CD8-positive, alpha-beta memory T cell (primary cell): ENCODE results near the gene BTN3A1. TPM values are rescaled to one million over a fixed set of nuclear protein-coding genes. Genes with fewer than 3 reads are reported as not detected.
"Not testable (repeated sequence)": the region's sequence is repeated elsewhere in the genome, so short reads cannot be mapped to it uniquely, and the experiment has no call there.

ENCODE experiments used
- CTCF ChIA-PET: fragments of 350-600 bp; sonication (Branson Sonifier 250); formaldehyde crosslinking; loops from one replicate; lab custom pipeline; 2021; ENCODE audit warnings: antibody characterized with exemption; lab: Charles Lee
- POLR2A ChIA-PET: fragments of 350-600 bp; sonication (Branson Sonifier 250); formaldehyde crosslinking; loops from one replicate; lab custom pipeline; 2021; ENCODE audit warnings: antibody characterized with exemption; lab: Charles Lee
- DNase-seq, 5 donors: peaks; one replicate each; pipeline versions ENCODE4 v3.0.0 to v3.0.0-alpha.2; 2020 to 2022; ENCODE audit warnings: mixed read lengths in 1 of 5
- H3K27ac ChIP-seq: one replicate; pipeline ENCODE4 v1.7.0; 2013; ENCODE audit warnings: low read depth, mild to moderate bottlenecking, low read length, moderate library complexity
- H3K27me3 ChIP-seq: 2 replicates; pipeline ENCODE4 v1.7.0; 2013; ENCODE audit warnings: low read length, mild to moderate bottlenecking; ENCODE audit not compliant: insufficient read depth, poor library complexity, severe bottlenecking
- H3K36me3 ChIP-seq: 2 replicates; pipeline ENCODE4 v1.7.0; 2013; ENCODE audit warnings: mild to moderate bottlenecking, low read length, moderate library complexity; ENCODE audit not compliant: insufficient read depth
- H3K4me1 ChIP-seq: 2 replicates; pipeline ENCODE4 v1.7.0; 2013; ENCODE audit warnings: mild to moderate bottlenecking, low read length, moderate library complexity; ENCODE audit not compliant: insufficient read depth
- H3K4me3 ChIP-seq: 2 replicates; pipeline ENCODE4 v1.7.0; 2013; ENCODE audit warnings: mild to moderate bottlenecking, low read length
- H3K9me3 ChIP-seq: 2 replicates; pipeline ENCODE4 v1.7.0; 2013; ENCODE audit warnings: mild to moderate bottlenecking, low read length
- H3K27ac Mint-ChIP-seq, 8 donors: one replicate each; pipeline ENCODE4 v1.8.0; 2020 to 2021; ENCODE audit warnings: mixed read lengths in 8 of 8, mild to moderate bottlenecking in 6 of 8, inconsistent platforms in 3 of 8, moderate library complexity in 3 of 8
- H3K27me3 Mint-ChIP-seq, 2 donors: one replicate each; pipeline ENCODE4 v1.8.0; 2020 to 2021; ENCODE audit warnings: mixed read lengths in 2 of 2, mild to moderate bottlenecking in 1 of 2, moderate library complexity in 1 of 2
- H3K36me3 Mint-ChIP-seq, 3 donors: one replicate each; pipeline ENCODE4 v1.8.0; 2020 to 2021; ENCODE audit warnings: mixed read lengths in 3 of 3, inconsistent platforms in 1 of 3, mild to moderate bottlenecking in 1 of 3
- H3K4me1 Mint-ChIP-seq, 3 donors: one replicate each; pipeline ENCODE4 v1.8.0; 2020 to 2021; ENCODE audit warnings: mixed read lengths in 3 of 3, inconsistent platforms in 1 of 3, mild to moderate bottlenecking in 1 of 3
- H3K4me3 Mint-ChIP-seq, 7 donors: one replicate each; pipeline ENCODE4 v1.8.0; 2020 to 2021; ENCODE audit warnings: mixed read lengths in 7 of 7, mild to moderate bottlenecking in 6 of 7, moderate library complexity in 4 of 7, inconsistent platforms in 2 of 7
- H3K9me3 Mint-ChIP-seq, 5 donors: one replicate each; pipeline ENCODE4 v1.8.0; 2020 to 2022; ENCODE audit warnings: mixed read lengths in 5 of 5, mild to moderate bottlenecking in 3 of 5, moderate library complexity in 2 of 5, inconsistent platforms in 1 of 5
- polyA plus RNA-seq: library from polyadenylated mRNA; unstranded; fragments of 300-500 nt; fragmentation: Illumina TruSeq; gene quantifications from one replicate; pipeline ENCODE4 v1.2.3, GENCODE V29; 2021
- total RNA-seq, 2 experiments: library from RNA; stranded (reverse); gene quantifications; one replicate each; pipeline ENCODE4 v1.2.3, GENCODE V29; 2021

The BTN3A1 gene
- total and polyA plus RNA-seq, 3 experiments from 2014 or later: 30.8 to 85.0 (median 31.5) TPM

DNA sequence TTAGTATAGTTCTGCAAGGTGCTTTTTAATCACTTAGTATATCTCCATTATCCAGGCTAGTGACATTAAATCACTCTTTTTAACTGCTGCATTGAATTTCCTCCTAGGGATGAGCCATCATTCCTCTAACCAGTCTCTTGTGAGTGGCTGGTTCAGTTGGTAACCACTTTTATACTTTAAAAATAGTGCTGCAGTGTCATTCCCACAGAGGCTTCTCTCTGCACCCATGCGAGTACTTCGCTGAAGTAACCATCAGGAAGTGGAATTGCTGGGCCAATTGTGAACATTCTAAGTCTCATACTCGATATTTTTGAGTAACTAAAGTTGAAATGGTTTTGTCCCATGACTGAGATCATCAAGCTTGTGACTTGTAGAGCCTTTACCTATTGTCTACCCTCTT, 35.0 kb upstream of the BTN3A1 start:
- Histone ChIP-seq H3K36me3 (peaks cover 18% of the 10 kb centered on the region), H3K27me3 (no peaks in the 10 kb centered on the region), H3K4me3 (peak overlapping the region; percentile 59), H3K27ac (no peak overlapping the region), H3K9me3 (no peaks in the 10 kb centered on the region), H3K4me1 (peaks cover 56% of the 10 kb centered on the region)
- peak overlapping the region in 6 of 8 donors; percentile 30 to 96 (median 86) for H3K27ac Mint-ChIP-seq
- peaks cover 8 to 36% (median 13%) of the 10 kb centered on the region in 3 donors for H3K36me3 Mint-ChIP-seq
- peak overlapping the region in 1 of 7 donors; percentile 75 for H3K4me3 Mint-ChIP-seq
- ChIA-PET POLR2A (interaction anchor here (0.6 kb wide), 1 partner anchor 9 kb away, joined by 5 read pairs; no protein-coding TSS in a partner anchor), CTCF (interaction anchor here (1.3 kb wide), 1 partner anchor 116 kb away, joined by 3 read pairs; a partner anchor contains a TSS)
- DNase-seq: no peak
- H3K9me3 Mint-ChIP-seq: no peaks in the 10 kb centered on the region
- no peaks in the 10 kb centered on the region for H3K27me3 Mint-ChIP-seq
- H3K4me1 Mint-ChIP-seq: peaks cover 55 to 67% (median 59%) of the 10 kb centered on the region in 3 donors

DNA sequence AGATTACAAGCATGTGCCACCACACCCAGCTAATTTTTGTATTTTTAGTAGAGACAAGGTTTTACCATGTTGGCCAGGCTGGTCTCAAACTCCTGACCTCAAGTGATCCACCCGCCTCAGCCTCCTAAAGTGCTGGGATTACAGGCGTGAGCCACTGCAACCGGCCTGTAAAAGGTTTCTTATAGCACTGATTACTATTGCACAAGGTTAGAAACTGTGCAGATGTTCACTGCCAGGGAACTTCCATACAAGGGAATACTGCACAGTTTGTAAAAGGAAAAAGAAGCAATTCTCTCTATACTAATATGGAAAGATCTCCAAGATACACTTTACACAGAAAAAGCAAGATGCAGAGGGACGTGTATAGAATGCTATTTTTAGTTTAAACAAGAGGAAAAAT, 30.3 kb upstream of the BTN3A1 start:
- H3K27me3 Mint-ChIP-seq, DNase-seq, H3K9me3 ChIP-seq, POLR2A ChIA-PET, H3K4me3 ChIP-seq, CTCF ChIA-PET, H3K27ac ChIP-seq, H3K27me3 ChIP-seq, H3K4me3 Mint-ChIP-seq, H3K9me3 Mint-ChIP-seq: not testable (repeated sequence)
- peaks cover 60 to 82% (median 81%) of the 10 kb centered on the region in 3 donors for H3K4me1 Mint-ChIP-seq
- H3K27ac Mint-ChIP-seq: peak overlapping the region in 7 of 8 donors; percentile 13 to 92 (median 75)
- Histone ChIP-seq H3K4me1 (peaks cover 58% of the 10 kb centered on the region), H3K36me3 (peaks cover 57% of the 10 kb centered on the region)
- peaks cover 5 to 81% (median 25%) of the 10 kb centered on the region in 3 donors for H3K36me3 Mint-ChIP-seq

DNA sequence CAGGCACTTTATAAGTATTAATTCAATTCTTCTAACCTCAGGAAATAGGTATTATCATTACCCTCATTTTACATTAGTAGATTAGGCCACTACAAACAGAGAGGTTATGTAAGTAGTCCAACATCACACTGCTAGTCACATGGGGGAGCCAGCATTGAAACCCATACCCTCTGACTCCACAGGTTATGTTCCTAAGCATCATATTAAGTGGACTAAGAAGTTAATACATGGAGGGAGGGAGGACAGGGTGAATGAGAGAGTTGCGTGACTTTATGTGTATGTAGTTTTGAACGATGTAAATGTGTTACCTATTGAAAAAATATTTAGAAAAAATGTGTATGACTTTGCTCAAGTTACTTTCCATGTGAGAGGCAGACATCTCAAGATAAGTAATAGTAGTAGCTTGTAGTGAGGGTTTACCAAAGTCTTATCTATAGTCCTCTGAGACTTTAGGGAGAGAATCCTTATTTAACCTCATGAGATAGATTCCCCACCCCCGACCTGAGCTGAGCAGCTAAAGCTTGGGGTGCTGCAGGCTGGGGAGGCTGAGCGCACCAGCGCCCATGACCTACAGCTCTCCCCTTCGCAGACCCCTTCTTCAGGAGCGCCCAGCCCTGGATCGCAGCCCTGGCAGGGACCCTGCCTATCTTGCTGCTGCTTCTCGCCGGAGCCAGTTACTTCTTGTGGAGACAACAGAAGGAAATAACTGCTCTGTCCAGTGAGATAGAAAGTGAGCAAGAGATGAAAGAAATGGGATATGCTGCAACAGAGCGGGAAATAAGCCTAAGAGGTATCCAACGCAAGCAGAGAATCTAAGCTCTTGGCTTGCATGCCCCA, 29.5 kb upstream of the BTN3A1 start:
- peaks cover 0 to 84% (median 25%) of the 10 kb centered on the region in 3 donors for H3K36me3 Mint-ChIP-seq
- POLR2A ChIA-PET: no interaction called here
- no peak for DNase-seq
- H3K27me3 Mint-ChIP-seq: no peaks in the 10 kb centered on the region
- Histone ChIP-seq H3K27ac (peak overlapping the region; percentile 6), H3K27me3 (no peaks in the 10 kb centered on the region), H3K4me1 (peaks cover 51% of the 10 kb centered on the region), H3K36me3 (peaks cover 64% of the 10 kb centered on the region), H3K9me3 (no peaks in the 10 kb centered on the region), H3K4me3 (no peak overlapping the region)
- peak overlapping the region in 7 of 8 donors; percentile 52 to 98 (median 79) for H3K27ac Mint-ChIP-seq
- peaks cover 58 to 81% (median 74%) of the 10 kb centered on the region in 3 donors for H3K4me1 Mint-ChIP-seq
- H3K9me3 Mint-ChIP-seq: no peaks in the 10 kb centered on the region
- H3K4me3 Mint-ChIP-seq: no peak overlapping the region
- CTCF ChIA-PET: no interaction called here

DNA sequence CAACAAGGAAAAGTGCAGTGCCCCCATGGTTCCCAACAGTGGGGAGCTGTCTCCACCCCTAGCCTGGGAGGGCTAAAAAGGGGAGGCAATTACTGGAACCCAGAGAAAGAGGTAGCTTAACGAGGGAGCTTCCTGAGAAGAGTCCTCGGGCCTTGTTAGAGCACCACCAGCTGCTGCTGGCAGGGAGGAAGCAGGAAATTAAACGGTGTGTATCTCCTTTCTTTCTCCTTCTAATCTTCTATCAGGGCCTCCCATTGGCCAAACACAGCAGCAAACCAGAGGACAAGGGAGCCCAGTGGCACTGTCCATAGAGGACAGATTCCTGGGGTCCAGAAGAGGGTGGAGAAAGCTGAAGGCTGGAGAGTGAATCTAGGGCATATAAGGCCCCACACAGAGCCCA, 26.8 kb upstream of the BTN3A1 start:
- peaks cover 39 to 55% (median 53%) of the 10 kb centered on the region in 3 donors for H3K4me1 Mint-ChIP-seq
- no peak overlapping the region for H3K4me3 ChIP-seq
- H3K36me3 ChIP-seq: peaks cover 51% of the 10 kb centered on the region
- H3K4me1 ChIP-seq: peaks cover 28% of the 10 kb centered on the region
- CTCF ChIA-PET: no interaction called here
- H3K9me3 ChIP-seq: no peaks in the 10 kb centered on the region
- H3K27ac Mint-ChIP-seq: peak overlapping the region; percentile 10 to 91 (median 60)
- no peak overlapping the region for H3K4me3 Mint-ChIP-seq
- no peaks in the 10 kb centered on the region for H3K9me3 Mint-ChIP-seq
- no peaks in the 10 kb centered on the region for H3K27me3 Mint-ChIP-seq
- no peaks in the 10 kb centered on the region for H3K27me3 ChIP-seq
- H3K27ac ChIP-seq: no peak overlapping the region
- DNase-seq: peak in 1 of 5 donors; percentile 17
- H3K36me3 Mint-ChIP-seq: peaks cover 0 to 66% (median 20%) of the 10 kb centered on the region in 3 donors
- POLR2A ChIA-PET: no interaction called here

DNA sequence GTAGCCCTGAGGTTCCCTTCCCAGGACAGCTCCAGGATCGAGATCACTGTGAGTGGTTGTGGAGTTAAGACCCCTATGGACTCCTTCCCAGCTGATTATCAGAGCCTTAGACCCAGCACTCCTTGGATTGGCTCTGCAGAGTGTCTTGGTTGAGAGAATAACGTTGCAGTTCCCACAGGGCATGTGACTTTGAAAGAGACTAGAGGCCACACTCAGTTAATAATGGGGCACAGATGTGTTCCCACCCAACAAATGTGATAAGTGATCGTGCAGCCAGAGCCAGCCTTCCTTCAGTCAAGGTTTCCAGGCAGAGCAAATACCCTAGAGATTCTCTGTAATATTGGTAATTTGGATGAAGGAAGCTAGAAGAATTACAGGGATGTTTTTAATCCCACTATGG, 24.4 kb upstream of the BTN3A1 start:
- peaks cover 32 to 45% (median 44%) of the 10 kb centered on the region in 3 donors for H3K4me1 Mint-ChIP-seq
- H3K36me3 ChIP-seq: peaks cover 39% of the 10 kb centered on the region
- ChIA-PET CTCF (no interaction called here), POLR2A (no interaction called here)
- H3K27me3 ChIP-seq: no peaks in the 10 kb centered on the region
- peaks cover 14% of the 10 kb centered on the region for H3K4me1 ChIP-seq
- no peak overlapping the region for H3K27ac ChIP-seq
- H3K9me3 Mint-ChIP-seq: no peaks in the 10 kb centered on the region
- H3K4me3 ChIP-seq: no peak overlapping the region
- no peaks in the 10 kb centered on the region for H3K9me3 ChIP-seq
- peaks cover 0 to 46% (median 12%) of the 10 kb centered on the region in 3 donors for H3K36me3 Mint-ChIP-seq
- no peaks in the 10 kb centered on the region for H3K27me3 Mint-ChIP-seq
- H3K4me3 Mint-ChIP-seq: no peak overlapping the region
- peak overlapping the region in 7 of 8 donors; percentile 52 to 85 (median 74) for H3K27ac Mint-ChIP-seq
- no peak for DNase-seq

DNA sequence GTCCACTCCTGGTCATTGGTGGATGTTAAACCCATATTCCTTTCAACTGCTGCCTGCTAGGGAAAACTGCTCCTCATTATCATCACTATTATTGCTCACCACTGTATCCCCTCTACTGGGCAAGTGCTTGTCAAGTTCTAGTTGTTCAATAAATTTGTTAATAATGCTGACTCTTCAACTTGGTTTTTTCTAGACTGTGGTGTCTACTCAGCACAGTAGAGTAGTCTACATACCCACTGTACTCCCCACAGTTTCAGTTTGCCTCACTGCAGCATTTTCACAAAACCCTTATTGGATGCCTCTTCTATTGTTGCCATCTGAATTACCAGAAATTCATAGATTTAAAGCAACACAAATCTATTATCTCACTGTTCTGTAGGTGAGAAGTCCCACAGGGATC, 23.9 kb upstream of the BTN3A1 start:
- Histone ChIP-seq H3K36me3 (peaks cover 35% of the 10 kb centered on the region), H3K4me1 (peaks cover 10% of the 10 kb centered on the region)
- CTCF ChIA-PET, H3K27ac ChIP-seq, H3K9me3 ChIP-seq, H3K9me3 Mint-ChIP-seq, H3K27me3 ChIP-seq, DNase-seq, H3K4me3 ChIP-seq, H3K27me3 Mint-ChIP-seq, POLR2A ChIA-PET, H3K4me3 Mint-ChIP-seq: not testable (repeated sequence)
- peaks cover 35 to 47% (median 42%) of the 10 kb centered on the region in 3 donors for H3K4me1 Mint-ChIP-seq
- H3K27ac Mint-ChIP-seq: peak overlapping the region in 7 of 8 donors; percentile 22 to 85 (median 52)
- peaks cover 0 to 44% (median 12%) of the 10 kb centered on the region in 3 donors for H3K36me3 Mint-ChIP-seq

DNA sequence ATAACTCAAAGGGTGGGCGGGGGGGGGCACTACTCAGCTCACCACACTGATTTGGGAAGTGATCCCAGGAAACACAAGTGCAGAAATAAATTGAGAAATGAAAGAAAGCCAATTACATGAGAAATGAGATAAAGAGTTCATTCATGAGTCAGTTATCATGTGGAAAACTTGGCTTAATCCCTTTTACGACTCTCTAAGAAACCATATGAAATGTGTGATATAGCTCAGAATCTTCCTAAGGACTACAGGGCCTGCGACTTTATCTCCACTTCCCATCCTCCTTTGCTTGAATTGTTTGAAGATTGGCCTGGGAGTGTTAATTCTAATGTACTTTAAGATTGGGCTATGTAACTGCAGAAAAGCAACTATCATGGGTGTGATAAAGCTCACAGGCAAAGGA, 22.8 kb upstream of the BTN3A1 start:
- H3K9me3 ChIP-seq: no peaks in the 10 kb centered on the region
- peak overlapping the region in 3 of 8 donors; percentile 7 to 47 (median 28) for H3K27ac Mint-ChIP-seq
- H3K4me1 ChIP-seq: peaks cover 12% of the 10 kb centered on the region
- H3K36me3 Mint-ChIP-seq: peaks cover 0 to 37% (median 6%) of the 10 kb centered on the region in 3 donors
- no peaks in the 10 kb centered on the region for H3K9me3 Mint-ChIP-seq
- no peak overlapping the region for H3K27ac ChIP-seq
- POLR2A ChIA-PET: no interaction called here
- H3K4me3 ChIP-seq: no peak overlapping the region
- H3K27me3 Mint-ChIP-seq: no peaks in the 10 kb centered on the region
- DNase-seq: no peak
- H3K4me3 Mint-ChIP-seq: peak overlapping the region in 1 of 7 donors; percentile 64
- CTCF ChIA-PET: interaction anchor here (1.2 kb wide), 1 partner anchor 38 kb away, joined by 4 read pairs; no protein-coding TSS in a partner anchor
- peaks cover 30 to 44% (median 35%) of the 10 kb centered on the region in 3 donors for H3K4me1 Mint-ChIP-seq
- H3K36me3 ChIP-seq: peaks cover 23% of the 10 kb centered on the region
- H3K27me3 ChIP-seq: no peaks in the 10 kb centered on the region

DNA sequence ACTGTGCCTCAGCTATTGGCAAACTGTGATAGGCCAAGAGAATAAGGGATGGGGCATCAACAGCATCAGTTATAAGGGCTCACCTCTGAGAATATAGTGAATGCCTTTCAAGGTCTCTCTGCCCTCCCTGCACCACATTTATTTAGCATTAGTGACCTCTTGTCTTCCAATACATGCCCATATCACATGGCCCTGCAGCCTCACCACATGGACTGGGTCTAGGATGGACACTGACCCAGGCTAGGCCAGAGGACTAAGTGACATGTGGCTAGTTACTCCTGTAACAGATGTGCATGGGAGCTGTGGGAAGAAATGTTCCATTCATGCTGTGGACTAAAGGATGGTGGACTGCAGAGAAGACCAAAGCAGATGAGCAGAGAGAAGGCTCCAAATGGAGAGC, 22.3 kb upstream of the BTN3A1 start:
- Histone ChIP-seq H3K36me3 (peaks cover 19% of the 10 kb centered on the region), H3K27ac (no peak overlapping the region), H3K4me3 (no peak overlapping the region), H3K9me3 (no peaks in the 10 kb centered on the region), H3K4me1 (peaks cover 12% of the 10 kb centered on the region), H3K27me3 (no peaks in the 10 kb centered on the region)
- no peak for DNase-seq
- ChIA-PET CTCF (interaction anchor here (1.2 kb wide), 1 partner anchor 38 kb away, joined by 4 read pairs; no protein-coding TSS in a partner anchor), POLR2A (no interaction called here)
- Mint-ChIP-seq H3K27ac (peak overlapping the region in 4 of 8 donors; percentile 28 to 72 (median 44)), H3K36me3 (peaks cover 0 to 32% (median 4%) of the 10 kb centered on the region in 3 donors), H3K27me3 (no peaks in the 10 kb centered on the region), H3K9me3 (no peaks in the 10 kb centered on the region), H3K4me3 (peak overlapping the region in 1 of 7 donors; percentile 64), H3K4me1 (peaks cover 31 to 44% (median 34%) of the 10 kb centered on the region in 3 donors)
